ENCODE data around the gene CEPT1. TPM values are rescaled to one million over a fixed set of nuclear protein-coding genes. Genes with fewer than 3 reads are reported as not detected.

Gene CEPT1
- total RNA-seq, 1 donor from 2014 or later, result 26.9 TPM

DNA sequence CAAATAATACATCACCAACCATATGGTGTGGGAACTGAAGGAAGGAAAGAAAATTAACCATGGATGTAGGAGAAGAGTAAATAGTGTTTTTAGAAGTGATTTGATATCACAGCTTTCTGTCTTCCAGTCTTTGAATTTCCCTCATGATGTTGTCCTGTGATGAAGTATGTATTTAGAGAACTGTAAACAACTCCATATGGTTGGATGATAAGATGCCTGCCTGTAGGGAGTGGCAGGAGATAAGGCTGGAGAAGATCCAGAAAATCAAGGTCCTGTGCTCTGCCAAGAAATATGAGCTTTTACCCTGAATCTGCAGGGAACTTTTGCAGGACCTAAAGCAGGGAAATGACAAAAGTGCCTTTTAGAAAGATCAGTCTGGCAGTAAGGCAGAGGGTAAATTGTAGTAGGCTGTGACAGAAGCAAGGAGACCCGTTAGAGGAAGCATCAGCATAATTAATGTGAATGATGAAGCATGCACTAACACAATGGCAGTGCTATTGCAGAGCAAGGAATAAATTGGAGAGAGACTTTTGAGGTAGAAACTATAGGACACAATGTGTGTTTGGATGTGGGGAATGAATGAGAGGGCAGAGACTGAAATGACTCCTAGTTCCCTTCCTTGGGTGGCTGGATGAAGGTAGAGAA lies 21.9 kb downstream of the CEPT1 start:
- no peak overlapping the region for H3K9ac ChIP-seq (ENCODE audit: low read length)
- H4K20me1 ChIP-seq (ENCODE audit: insufficient read depth, low read length), result no peaks in the 10 kb centered on the region
- TF ChIP-seq EZH2 (IDR thresholded peaks at IDR 0.05; ENCODE audit: insufficient read depth, low read length), result no peak
- TF ChIP-seq, protein P1, sequence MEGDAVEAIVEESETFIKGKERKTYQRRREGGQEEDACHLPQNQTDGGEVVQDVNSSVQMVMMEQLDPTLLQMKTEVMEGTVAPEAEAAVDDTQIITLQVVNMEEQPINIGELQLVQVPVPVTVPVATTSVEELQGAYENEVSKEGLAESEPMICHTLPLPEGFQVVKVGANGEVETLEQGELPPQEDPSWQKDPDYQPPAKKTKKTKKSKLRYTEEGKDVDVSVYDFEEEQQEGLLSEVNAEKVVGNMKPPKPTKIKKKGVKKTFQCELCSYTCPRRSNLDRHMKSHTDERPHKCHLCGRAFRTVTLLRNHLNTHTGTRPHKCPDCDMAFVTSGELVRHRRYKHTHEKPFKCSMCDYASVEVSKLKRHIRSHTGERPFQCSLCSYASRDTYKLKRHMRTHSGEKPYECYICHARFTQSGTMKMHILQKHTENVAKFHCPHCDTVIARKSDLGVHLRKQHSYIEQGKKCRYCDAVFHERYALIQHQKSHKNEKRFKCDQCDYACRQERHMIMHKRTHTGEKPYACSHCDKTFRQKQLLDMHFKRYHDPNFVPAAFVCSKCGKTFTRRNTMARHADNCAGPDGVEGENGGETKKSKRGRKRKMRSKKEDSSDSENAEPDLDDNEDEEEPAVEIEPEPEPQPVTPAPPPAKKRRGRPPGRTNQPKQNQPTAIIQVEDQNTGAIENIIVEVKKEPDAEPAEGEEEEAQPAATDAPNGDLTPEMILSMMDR (IDR thresholded peaks at IDR 0.05; ENCODE audit: insufficient read depth, low read depth, low read length), result no peak
- H2AFZ ChIP-seq (ENCODE audit: low read depth, low read length), result no peak overlapping the region
- H3K27ac ChIP-seq (ENCODE audit: low read depth, low read length), result no peak overlapping the region
- Mint-ChIP-seq H3K4me3 (ENCODE audit: unreplicated experiment) (no peak overlapping the region), H3K27me3 (ENCODE audit: low read depth, unreplicated experiment) (no peaks in the 10 kb centered on the region), H3K4me1 (ENCODE audit: low read depth, unreplicated experiment) (peaks cover 2% of the 10 kb centered on the region), H3K9me3 (ENCODE audit: unreplicated experiment) (no peaks in the 10 kb centered on the region), H3K27ac (ENCODE audit: unreplicated experiment) (no peak overlapping the region), H3K36me3 (ENCODE audit: low read depth, unreplicated experiment) (no peaks in the 10 kb centered on the region)
- no peaks in the 10 kb centered on the region for H3K36me3 ChIP-seq (ENCODE audit: insufficient read depth, low read length)
- no peak for DNase-seq (ENCODE audit: low read depth)
- no peaks in the 10 kb centered on the region for H3K4me1 ChIP-seq (ENCODE audit: insufficient read depth, low read length)
- H3K79me2 ChIP-seq (ENCODE audit: insufficient read depth, low read length), result peaks cover 4% of the 10 kb centered on the region
- no peak overlapping the region for H3K4me3 ChIP-seq (ENCODE audit: insufficient read depth, low read depth, low read length)
- FAIRE-seq, result no peak
- no peaks in the 10 kb centered on the region for H3K27me3 ChIP-seq (ENCODE audit: insufficient read depth, low read length)
- no peak overlapping the region for H3K4me2 ChIP-seq (ENCODE audit: low read length)
- H3K9me3 ChIP-seq (ENCODE audit: insufficient read depth, low read depth, low read length), result no peaks in the 10 kb centered on the region

DNA sequence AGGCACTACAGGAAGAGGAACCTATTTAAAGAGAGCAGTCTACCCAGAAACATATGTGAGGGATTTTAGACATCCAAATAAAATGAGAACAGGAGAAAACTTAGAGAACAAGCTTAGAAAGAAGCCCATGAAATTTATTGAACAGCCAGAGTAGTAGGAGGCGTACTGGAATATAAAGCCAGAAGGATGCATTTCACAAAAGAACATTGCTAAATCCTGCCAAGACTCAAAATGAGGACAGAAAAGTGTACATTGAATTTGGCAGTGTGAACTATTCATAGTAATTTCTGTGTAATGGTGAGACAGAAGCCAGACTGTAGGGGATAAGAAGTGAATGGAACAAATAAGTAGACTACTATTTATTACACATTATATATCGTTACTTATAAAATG lies 22.5 kb downstream of the CEPT1 start:
- no peak overlapping the region for H3K4me3 Mint-ChIP-seq (ENCODE audit: unreplicated experiment)
- no peak overlapping the region for H3K4me2 ChIP-seq (ENCODE audit: low read length)
- H3K36me3 Mint-ChIP-seq (ENCODE audit: low read depth, unreplicated experiment), result no peaks in the 10 kb centered on the region
- no peaks in the 10 kb centered on the region for H3K9me3 ChIP-seq (ENCODE audit: insufficient read depth, low read depth, low read length)
- H3K9me3 Mint-ChIP-seq (ENCODE audit: unreplicated experiment), result no peaks in the 10 kb centered on the region
- no peak overlapping the region for H3K27ac ChIP-seq (ENCODE audit: low read depth, low read length)
- no peaks in the 10 kb centered on the region for H4K20me1 ChIP-seq (ENCODE audit: insufficient read depth, low read length)
- TF ChIP-seq, protein P1 (IDR thresholded peaks at IDR 0.05; ENCODE audit: insufficient read depth, low read depth, low read length), result no peak
- TF ChIP-seq EZH2 (IDR thresholded peaks at IDR 0.05; ENCODE audit: insufficient read depth, low read length), result no peak
- FAIRE-seq (no peak), DNase-seq (ENCODE audit: low read depth) (no peak)
- no peak overlapping the region for H3K27ac Mint-ChIP-seq (ENCODE audit: unreplicated experiment)
- no peaks in the 10 kb centered on the region for H3K79me2 ChIP-seq (ENCODE audit: insufficient read depth, low read length)
- H3K4me1 ChIP-seq (ENCODE audit: insufficient read depth, low read length), result no peaks in the 10 kb centered on the region
- no peak overlapping the region for H2AFZ ChIP-seq (ENCODE audit: low read depth, low read length)
- no peaks in the 10 kb centered on the region for H3K36me3 ChIP-seq (ENCODE audit: insufficient read depth, low read length)
- no peaks in the 10 kb centered on the region for H3K27me3 ChIP-seq (ENCODE audit: insufficient read depth, low read length)
- H3K4me1 Mint-ChIP-seq (ENCODE audit: low read depth, unreplicated experiment), result peaks cover 2% of the 10 kb centered on the region
- no peak overlapping the region for H3K9ac ChIP-seq (ENCODE audit: low read length)
- no peaks in the 10 kb centered on the region for H3K27me3 Mint-ChIP-seq (ENCODE audit: low read depth, unreplicated experiment)
- H3K4me3 ChIP-seq (ENCODE audit: insufficient read depth, low read depth, low read length), result no peak overlapping the region

GRCh38 chr1:111163363-111163762 lies 23.3 kb downstream of the CEPT1 start:
- no peak overlapping the region for H3K4me3 ChIP-seq (ENCODE audit: insufficient read depth, low read depth, low read length)
- no peak overlapping the region for H3K4me2 ChIP-seq (ENCODE audit: low read length)
- Mint-ChIP-seq H3K9me3 (ENCODE audit: unreplicated experiment) (no peaks in the 10 kb centered on the region), H3K36me3 (ENCODE audit: low read depth, unreplicated experiment) (peaks cover 2% of the 10 kb centered on the region), H3K27me3 (ENCODE audit: low read depth, unreplicated experiment) (no peaks in the 10 kb centered on the region), H3K27ac (ENCODE audit: unreplicated experiment) (no peak overlapping the region), H3K4me1 (ENCODE audit: low read depth, unreplicated experiment) (peaks cover 2% of the 10 kb centered on the region), H3K4me3 (ENCODE audit: unreplicated experiment) (no peak overlapping the region)
- FAIRE-seq (no peak), DNase-seq (ENCODE audit: low read depth) (no peak)
- H3K27me3 ChIP-seq (ENCODE audit: insufficient read depth, low read length), result no peaks in the 10 kb centered on the region
- H3K79me2 ChIP-seq (ENCODE audit: insufficient read depth, low read length), result no peaks in the 10 kb centered on the region
- no peaks in the 10 kb centered on the region for H4K20me1 ChIP-seq (ENCODE audit: insufficient read depth, low read length)
- TF ChIP-seq, protein P1 (IDR thresholded peaks at IDR 0.05; ENCODE audit: insufficient read depth, low read depth, low read length), result no peak
- no peak for TF ChIP-seq EZH2 (IDR thresholded peaks at IDR 0.05; ENCODE audit: insufficient read depth, low read length)
- no peak overlapping the region for H3K9ac ChIP-seq (ENCODE audit: low read length)
- no peaks in the 10 kb centered on the region for H3K4me1 ChIP-seq (ENCODE audit: insufficient read depth, low read length)
- H2AFZ ChIP-seq (ENCODE audit: low read depth, low read length), result no peak overlapping the region
- no peaks in the 10 kb centered on the region for H3K9me3 ChIP-seq (ENCODE audit: insufficient read depth, low read depth, low read length)
- H3K36me3 ChIP-seq (ENCODE audit: insufficient read depth, low read length), result no peaks in the 10 kb centered on the region
- no peak overlapping the region for H3K27ac ChIP-seq (ENCODE audit: low read depth, low read length)

All from astrocyte (in vitro differentiated cells and primary cell).